OCI-LY3 (cell line): ENCODE results near the gene SNTG2.

Experiments
- CTCF ChIP-seq: fragments of 200-600, 300-600 bp; sonication (generic); IDR thresholded peaks from 2 replicates; pipeline ENCODE4 v1.5.1; 2014; ENCODE audit warnings: antibody characterized with exemption, low read length, low read depth
- EZH2phosphoT487 ChIP-seq: fragments of 200-600 bp; shearing (Covaris generic); IDR thresholded peaks from 2 replicates; pipeline ENCODE4 v1.6.1; 2018; ENCODE audit warnings: antibody characterized with exemption, mixed run types, low read depth

- no peak for TF ChIP-seq CTCF
- TF ChIP-seq EZH2phosphoT487 = no peak
These were observed 423.2 kb downstream of the SNTG2 start for GRCh38 chr2:1373830-1374229.
